ENCODE data around the gene C4orf46. TPM values are rescaled to one million over a fixed set of nuclear protein-coding genes. Genes with fewer than 3 reads are reported as not detected.
"Not testable (repeated sequence)": the region's sequence is repeated elsewhere in the genome, so short reads cannot be mapped to it uniquely, and the experiment has no call there.

C4orf46 gene
- 1 to 10 TPM; 1.5 to 4.4 (median 1.5) TPM for polyA plus RNA-seq

GRCh38 chr4:158671665-158671914 lies at the start of gene C4orf46:
Gene C4orf46, minus strand, starts transcription at chr4:158671887. Its CDS starts 86 bp downstream, at chr4:158671801.
- peak within 1 kb of the TSS; percentile 60 for H3K27ac ChIP-seq (ENCODE audit: low read depth, low read length)
- WGBS, 3 donors: 0% methylated on average over 18 to 20 of the region's 20 CpGs

GRCh38 chr4:158715802-158716201 lies 44.1 kb upstream of the C4orf46 start:
- WGBS, 3 donors: 69 to 74% (median 72%) methylated on average over 3 of the region's 3 CpGs
- H3K27ac ChIP-seq (ENCODE audit: low read depth, low read length): no peak overlapping the region

- H3K27ac ChIP-seq (ENCODE audit: low read depth, low read length): no peak overlapping the region
- 65 to 89% (median 73%) methylated on average over 4 of the region's 4 CpGs for WGBS, 3 donors
These were observed 43.2 kb upstream of the C4orf46 start for GRCh38 chr4:158714937-158715336.

- H3K27ac ChIP-seq (ENCODE audit: low read depth, low read length): not testable (repeated sequence)
- WGBS, 3 donors: 82 to 100% (median 86%) methylated on average over 4 of the region's 4 CpGs
These were observed 40.9 kb upstream of the C4orf46 start for GRCh38 chr4:158712622-158713021.

- no peak overlapping the region for H3K27ac ChIP-seq (ENCODE audit: low read depth, low read length)
- 62 to 78% (median 69%) methylated on average over 1 of the region's 1 CpG for WGBS, 3 donors
These were observed 39.1 kb upstream of the C4orf46 start for GRCh38 chr4:158710814-158711213.

- WGBS, 3 donors: 88 to 95% (median 92%) methylated on average over 4 of the region's 4 CpGs
- H3K27ac ChIP-seq (ENCODE audit: low read depth, low read length): no peak overlapping the region
These were observed 32.6 kb upstream of the C4orf46 start for GRCh38 chr4:158704274-158704673.

GRCh38 chr4:158688813-158689212 lies 17.1 kb upstream of the C4orf46 start:
- H3K27ac ChIP-seq (ENCODE audit: low read depth, low read length): no peak overlapping the region
- WGBS, 3 donors: 74 to 82% (median 80%) methylated on average over 1 of the region's 1 CpG

- H3K27ac ChIP-seq (ENCODE audit: low read depth, low read length): no peak overlapping the region
- 28 to 63% (median 44%) methylated on average over 2 of the region's 2 CpGs for WGBS, 3 donors
These were observed 10.4 kb upstream of the C4orf46 start for GRCh38 chr4:158682066-158682465.

- 55 to 77% (median 61%) methylated on average over 1 of the region's 1 CpG for WGBS, 3 donors
- H3K27ac ChIP-seq (ENCODE audit: low read depth, low read length): no peak overlapping the region
These were observed 9.9 kb upstream of the C4orf46 start for GRCh38 chr4:158681629-158682028.

- H3K27ac ChIP-seq (ENCODE audit: low read depth, low read length): no peak overlapping the region
- WGBS, 3 donors: 95 to 97% (median 96%) methylated on average over 2 of the region's 2 CpGs
These were observed 7.1 kb upstream of the C4orf46 start for GRCh38 chr4:158678767-158679166.

GRCh38 chr4:158676076-158676475 lies 4.4 kb upstream of the C4orf46 start:
- H3K27ac ChIP-seq (ENCODE audit: low read depth, low read length): no peak overlapping the region
- WGBS, 3 donors: 76 to 89% (median 80%) methylated on average over 5 of the region's 5 CpGs

- 61 to 88% (median 83%) methylated on average over 3 of the region's 3 CpGs for WGBS, 3 donors
These were observed 1.9 kb upstream of the C4orf46 start for GRCh38 chr4:158673633-158674032.

GRCh38 chr4:158671915-158672806 lies 474 bp upstream of the C4orf46 start, which contains the start of gene ETFDH:
Gene ETFDH, plus strand, starts transcription at chr4:158672296. Its CDS starts 161 bp downstream, at chr4:158672457.
- 0 to 1% (median 0%) methylated on average over 59 to 60 of the region's 60 CpGs for WGBS, 3 donors
- H3K27ac ChIP-seq (ENCODE audit: low read depth, low read length): peak within 1 kb of the TSS; percentile 60

More at GRCh38 chr4:158673633-158674032, 1.9 kb upstream of the C4orf46 start:
- H3K27ac ChIP-seq (ENCODE audit: low read depth, low read length): no peak overlapping the region

- no peak overlapping the region for H3K27ac ChIP-seq (ENCODE audit: low read depth, low read length)
- WGBS, 3 donors: 0% methylated on average over 35 of the region's 35 CpGs
These were observed 567 bp downstream of the C4orf46 start for GRCh38 chr4:158670975-158671664.

GRCh38 chr4:158669310-158669709 lies 2.4 kb downstream of the C4orf46 start:
- WGBS, 3 donors: 85 to 89% (median 88%) methylated on average over 7 of the region's 7 CpGs

GRCh38 chr4:158667651-158668198 lies 4.0 kb downstream of the C4orf46 start:
- no peak overlapping the region for H3K27ac ChIP-seq (ENCODE audit: low read depth, low read length)
- 85 to 87% (median 86%) methylated on average over 3 of the region's 3 CpGs for whole genome bisulfite sequencing, 3 donors

More at GRCh38 chr4:158669310-158669709, 2.4 kb downstream of the C4orf46 start:
- no peak overlapping the region for H3K27ac ChIP-seq (ENCODE audit: low read depth, low read length)

- 89 to 94% (median 94%) methylated on average over 2 of the region's 2 CpGs for WGBS, 3 donors
- no peak overlapping the region for H3K27ac ChIP-seq (ENCODE audit: low read depth, low read length)
These were observed 4.8 kb downstream of the C4orf46 start for GRCh38 chr4:158666892-158667291.

GRCh38 chr4:158664806-158665205 lies 6.9 kb downstream of the C4orf46 start:
- 98% methylated on average over 18 of the region's 18 CpGs for WGBS, 3 donors
- H3K27ac ChIP-seq (ENCODE audit: low read depth, low read length): no peak overlapping the region

Measured in adipose tissue (tissue), 3 donors.